Neuronal stem cell (in vitro differentiated cells): ENCODE results near the gene TTLL7.

Experiments
- DNase-seq: peaks from one replicate; pipeline ENCODE4 v3.0.0-alpha.2; 2013; ENCODE audit warnings: low spot score
- H2AFZ ChIP-seq: one replicate; pipeline ENCODE4 v1.6.1; 2013; ENCODE audit warnings: mild to moderate bottlenecking, low read length, inconsistent platforms
- H2AK5ac ChIP-seq: 2 replicates; pipeline ENCODE4 v1.6.1; 2013; ENCODE audit warnings: low read depth, mild to moderate bottlenecking, inconsistent platforms, low read length, moderate library complexity, mixed read lengths
- H2BK120ac ChIP-seq: 2 replicates; pipeline ENCODE4 v1.6.1; 2013; ENCODE audit warnings: low read depth, mild to moderate bottlenecking, inconsistent platforms, low read length, moderate library complexity, mixed read lengths
- H2BK12ac ChIP-seq: one replicate; pipeline ENCODE4 v1.6.1; 2013; ENCODE audit warnings: low read length, inconsistent platforms
- H2BK15ac ChIP-seq: 2 replicates; pipeline ENCODE4 v1.6.1; 2013; ENCODE audit warnings: mild to moderate bottlenecking, low read length, inconsistent platforms, mixed read lengths
- H2BK5ac ChIP-seq: one replicate; pipeline ENCODE4 v1.6.1; 2013; ENCODE audit warnings: inconsistent platforms, mild to moderate bottlenecking, low read length, moderate library complexity
- H3K14ac ChIP-seq: one replicate; pipeline ENCODE4 v1.6.1; 2013; ENCODE audit warnings: low read length, inconsistent platforms
- H3K18ac ChIP-seq: 2 replicates; pipeline ENCODE4 v1.6.1; 2013; ENCODE audit warnings: low read length, inconsistent platforms
- H3K23ac ChIP-seq: 2 replicates; pipeline ENCODE4 v1.6.1; 2013; ENCODE audit warnings: low read depth, mild to moderate bottlenecking, mixed read lengths, low read length, inconsistent platforms; ENCODE audit not compliant: poor library complexity
- H3K27ac ChIP-seq: replicated peaks from 3 replicates; pipeline ENCODE4 v1.5.1; 2013; ENCODE audit warnings: low read length, inconsistent platforms
- H3K27me3 ChIP-seq, 3 experiments: 2 replicates each; pipeline ENCODE4 v1.6.1; 2013; ENCODE audit warnings: low read length in 3 of 3, mild to moderate bottlenecking in 2 of 3, inconsistent platforms in 1 of 3, low read depth in 1 of 3, mixed read lengths in 1 of 3, moderate library complexity in 1 of 3; ENCODE audit not compliant: control insufficient read depth in 3 of 3, insufficient read depth in 3 of 3
- H3K36me3 ChIP-seq, 2 donors: replicated peaks in 1 of 2; 2 replicates each; pipeline ENCODE4 v1.6.1; 2013; ENCODE audit warnings: low read length in 2 of 2; ENCODE audit not compliant: control insufficient read depth in 2 of 2, insufficient read depth in 2 of 2
- H3K4ac ChIP-seq: 2 replicates; pipeline ENCODE4 v1.6.1; 2013; ENCODE audit warnings: inconsistent platforms, mild to moderate bottlenecking, low read length, moderate library complexity
- H3K4me1 ChIP-seq, 2 donors: 1 replicate in 1 of 2; 2 replicates in 1 of 2; pipeline ENCODE4 v1.6.1; 2013; ENCODE audit warnings: low read length in 2 of 2, low read depth in 1 of 2; ENCODE audit not compliant: control insufficient read depth in 2 of 2, insufficient read depth in 1 of 2
- H3K4me2 ChIP-seq: one replicate; pipeline ENCODE4 v1.6.1; 2013; ENCODE audit warnings: mild to moderate bottlenecking, low read length, inconsistent platforms; ENCODE audit not compliant: insufficient read depth, poor library complexity, severe bottlenecking
- H3K4me3 ChIP-seq, 2 donors: 2 replicates each; pipeline ENCODE4 v1.5.1; 2013; ENCODE audit warnings: low read length in 2 of 2, mild to moderate bottlenecking in 2 of 2, inconsistent platforms in 1 of 2, moderate library complexity in 1 of 2
- H3K79me1 ChIP-seq: one replicate; pipeline ENCODE4 v1.6.1; 2013; ENCODE audit warnings: low read depth, mild to moderate bottlenecking, inconsistent platforms, low read length, moderate library complexity
- H3K9ac ChIP-seq: one replicate; pipeline ENCODE4 v1.6.1; 2013; ENCODE audit warnings: mild to moderate bottlenecking, low read depth, low read length, inconsistent platforms; ENCODE audit not compliant: poor library complexity
- H3K9me3 ChIP-seq, 2 donors: replicated peaks in 1 of 2; 2 replicates each; pipeline versions ENCODE3 to v1.6.1; 2013; ENCODE audit warnings: low read length in 2 of 2, mild to moderate bottlenecking in 2 of 2, inconsistent platforms in 1 of 2, low read depth in 1 of 2, mixed read lengths in 1 of 2, moderate library complexity in 1 of 2; ENCODE audit not compliant: control insufficient read depth in 2 of 2, insufficient read depth in 1 of 2
- H4K8ac ChIP-seq: one replicate; pipeline ENCODE4 v1.6.1; 2013; ENCODE audit warnings: low read depth, mild to moderate bottlenecking, inconsistent platforms, low read length, moderate library complexity
- H4K91ac ChIP-seq: one replicate; pipeline ENCODE4 v1.6.1; 2013; ENCODE audit warnings: low read length, low read depth, mild to moderate bottlenecking, inconsistent platforms; ENCODE audit not compliant: poor library complexity
- WGBS, 2 donors: extraction: QIAGEN DNeasy Blood & Tissue Kit; methylation state at CpG; one replicate each; pipeline ENCODE4 v1.1.7; 2013; ENCODE audit warnings: missing lambda C conversion rate in 2 of 2, mixed read lengths in 1 of 2; ENCODE audit not compliant: insufficient read length in 2 of 2, insufficient replicate concordance in 1 of 2; ENCODE audit errors: extremely low coverage in 2 of 2; 5-methylcytosine and 5-hydroxymethylcytosine counted together

TTLL7 gene

DNA sequence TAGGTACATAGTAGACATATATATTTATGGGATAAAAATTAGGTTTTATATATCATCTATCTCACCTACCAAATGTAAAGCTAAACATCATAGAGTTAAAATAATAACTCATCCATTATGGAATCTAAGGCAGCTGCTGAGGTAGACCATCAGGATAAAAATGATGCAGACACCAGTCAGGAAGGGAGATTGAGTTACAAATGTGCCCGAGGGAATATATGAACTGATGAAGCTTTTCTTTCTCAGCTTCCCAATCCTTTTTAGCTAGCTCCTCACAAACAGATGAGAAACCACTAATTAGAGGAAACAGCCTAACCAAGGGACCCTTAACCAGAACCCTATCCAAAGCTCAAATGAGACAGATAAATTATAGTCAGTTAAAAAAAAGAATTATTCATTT, 20.9 kb downstream of the TTLL7 start:
- H3K14ac ChIP-seq = no peak overlapping the region
- H2BK12ac ChIP-seq = no peak overlapping the region
- H2BK15ac ChIP-seq = no peak overlapping the region
- no peak overlapping the region for H4K91ac ChIP-seq
- H3K27me3 ChIP-seq = no peaks in the 10 kb centered on the region
- H3K9ac ChIP-seq = no peak overlapping the region
- no peak overlapping the region for H3K27ac ChIP-seq
- no peak overlapping the region for H2BK5ac ChIP-seq
- no peak for DNase-seq
- no peak overlapping the region for H2AK5ac ChIP-seq
- no peaks in the 10 kb centered on the region for H3K4me1 ChIP-seq
- H3K4me2 ChIP-seq = no peak overlapping the region
- H4K8ac ChIP-seq = no peak overlapping the region
- no peak overlapping the region for H3K18ac ChIP-seq
- H3K4ac ChIP-seq = no peak overlapping the region
- no peaks in the 10 kb centered on the region for H3K79me1 ChIP-seq
- no peak overlapping the region for H3K23ac ChIP-seq
- H2AFZ ChIP-seq = no peak overlapping the region
- no CpG with 5 or more reads among the region's 1 CpG for WGBS, 2 donors
- H3K4me3 ChIP-seq = no peak overlapping the region
- no peaks in the 10 kb centered on the region for H3K36me3 ChIP-seq
- H2BK120ac ChIP-seq = no peak overlapping the region
- H3K9me3 ChIP-seq = no peaks in the 10 kb centered on the region

DNA sequence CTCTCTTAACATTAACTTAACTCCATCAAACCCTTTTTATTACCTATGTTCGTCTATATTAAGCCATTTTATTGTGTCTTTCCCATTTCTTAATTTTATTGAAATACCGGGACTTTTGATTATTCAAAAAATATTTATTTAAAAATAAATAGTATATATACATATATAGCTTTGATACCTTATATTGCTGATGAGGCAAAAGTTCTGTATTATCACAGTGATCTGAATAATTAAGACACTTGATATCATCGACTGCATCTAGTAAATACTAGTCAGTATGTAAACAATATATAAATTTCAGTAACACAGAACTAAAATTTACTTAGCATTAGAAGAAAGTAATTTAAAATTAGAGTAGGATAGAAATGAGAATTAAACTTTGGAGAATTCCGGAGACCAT, 22.0 kb downstream of the TTLL7 start:
- H2AK5ac ChIP-seq = no peak overlapping the region
- no peak overlapping the region for H2AFZ ChIP-seq
- H3K9me3 ChIP-seq = no peaks in the 10 kb centered on the region
- H2BK12ac ChIP-seq = no peak overlapping the region
- DNase-seq = no peak
- H2BK5ac ChIP-seq = no peak overlapping the region
- H4K8ac ChIP-seq = no peak overlapping the region
- H4K91ac ChIP-seq = no peak overlapping the region
- no peaks in the 10 kb centered on the region for H3K36me3 ChIP-seq
- H3K4me2 ChIP-seq = no peak overlapping the region
- no peak overlapping the region for H3K4me3 ChIP-seq
- H3K79me1 ChIP-seq = no peaks in the 10 kb centered on the region
- no peak overlapping the region for H2BK15ac ChIP-seq
- H3K18ac ChIP-seq = no peak overlapping the region
- H3K4ac ChIP-seq = no peak overlapping the region
- H3K27ac ChIP-seq = no peak overlapping the region
- H3K9ac ChIP-seq = no peak overlapping the region
- 100% methylated on average over 1 of the region's 4 CpGs; no CpG with 5 or more reads in 1 of the 2 donors for WGBS, 2 donors
- no peaks in the 10 kb centered on the region for H3K4me1 ChIP-seq
- no peak overlapping the region for H2BK120ac ChIP-seq
- H3K14ac ChIP-seq = no peak overlapping the region
- H3K27me3 ChIP-seq = no peaks in the 10 kb centered on the region
- no peak overlapping the region for H3K23ac ChIP-seq

DNA sequence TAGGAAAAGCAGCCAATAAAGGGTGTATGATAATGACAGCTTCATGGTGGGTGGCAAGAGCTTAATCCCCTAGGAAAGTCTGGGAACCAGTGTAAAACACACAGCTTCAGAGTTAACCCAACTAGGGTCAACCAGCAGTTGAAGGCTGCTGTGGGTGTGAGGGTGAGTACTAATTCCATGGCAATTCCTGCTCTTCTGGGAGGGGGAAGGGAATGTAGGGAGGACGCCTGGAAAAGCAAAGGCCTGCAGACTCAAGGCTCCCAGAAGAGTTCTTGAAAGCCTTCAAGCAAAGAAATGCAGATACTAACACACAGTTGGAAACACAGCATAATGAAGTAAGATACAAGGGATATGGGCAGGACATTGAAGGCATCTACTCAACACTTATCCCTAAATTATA, 28.1 kb downstream of the TTLL7 start:
- no peak for DNase-seq
- WGBS, 2 donors = no CpG with 5 or more reads among the region's 1 CpG
- peaks cover 0 to 4% of the 10 kb centered on the region in 2 donors for H3K4me1 ChIP-seq

DNA sequence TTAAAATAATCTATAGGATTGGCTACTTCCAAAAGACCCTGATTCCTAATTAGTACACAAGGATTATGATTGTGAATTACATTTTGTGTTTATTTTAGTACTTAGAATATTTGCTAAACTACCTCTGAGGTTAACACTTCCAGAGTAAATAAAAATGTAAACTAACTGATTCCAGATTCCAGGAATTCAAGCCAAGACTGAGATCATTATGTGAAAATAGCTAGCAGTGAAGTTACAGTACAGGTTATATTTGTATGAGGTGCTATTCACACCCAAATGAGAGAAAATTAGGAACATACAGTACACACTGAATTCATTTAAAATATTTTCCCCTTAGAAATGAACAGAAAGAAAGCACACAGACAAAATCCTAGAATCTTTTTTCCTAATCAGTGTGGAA, 28.8 kb downstream of the TTLL7 start:
- Histone ChIP-seq H3K36me3 (no peaks in the 10 kb centered on the region), H2AFZ (no peak overlapping the region), H3K4me2 (no peak overlapping the region), H3K27ac (no peak overlapping the region), H2BK120ac (no peak overlapping the region), H4K8ac (no peak overlapping the region), H3K79me1 (no peaks in the 10 kb centered on the region), H3K4me1 (peaks cover 0 to 4% of the 10 kb centered on the region in 2 donors), H3K4ac (no peak overlapping the region), H2BK5ac (no peak overlapping the region), H3K9ac (no peak overlapping the region), H4K91ac (no peak overlapping the region), H3K4me3 (no peak overlapping the region), H3K9me3 (no peaks in the 10 kb centered on the region), H3K18ac (no peak overlapping the region), H2BK15ac (no peak overlapping the region), H3K23ac (no peak overlapping the region), H3K14ac (no peak overlapping the region), H2BK12ac (no peak overlapping the region), H3K27me3 (no peaks in the 10 kb centered on the region), H2AK5ac (no peak overlapping the region)
- DNase-seq = no peak

More for the DNA sequence above, 28.1 kb downstream of the TTLL7 start:
- Histone ChIP-seq H3K4me3 (no peak overlapping the region), H2BK120ac (no peak overlapping the region), H3K9me3 (no peaks in the 10 kb centered on the region), H2BK15ac (no peak overlapping the region), H3K4me2 (no peak overlapping the region), H4K8ac (no peak overlapping the region), H2AFZ (no peak overlapping the region), H3K18ac (no peak overlapping the region), H3K36me3 (no peaks in the 10 kb centered on the region), H2BK12ac (no peak overlapping the region), H3K27ac (no peak overlapping the region), H3K79me1 (no peaks in the 10 kb centered on the region), H3K27me3 (no peaks in the 10 kb centered on the region), H3K9ac (no peak overlapping the region), H4K91ac (no peak overlapping the region), H2BK5ac (no peak overlapping the region), H2AK5ac (no peak overlapping the region), H3K23ac (no peak overlapping the region), H3K14ac (no peak overlapping the region), H3K4ac (no peak overlapping the region)
